ENCODE data around the gene CALN1. TPM values are rescaled to one million over a fixed set of nuclear protein-coding genes. Genes with fewer than 3 reads are reported as not detected.

The CALN1 gene
- total RNA-seq, 1 donor from 2014 or later: not detected

DNA sequence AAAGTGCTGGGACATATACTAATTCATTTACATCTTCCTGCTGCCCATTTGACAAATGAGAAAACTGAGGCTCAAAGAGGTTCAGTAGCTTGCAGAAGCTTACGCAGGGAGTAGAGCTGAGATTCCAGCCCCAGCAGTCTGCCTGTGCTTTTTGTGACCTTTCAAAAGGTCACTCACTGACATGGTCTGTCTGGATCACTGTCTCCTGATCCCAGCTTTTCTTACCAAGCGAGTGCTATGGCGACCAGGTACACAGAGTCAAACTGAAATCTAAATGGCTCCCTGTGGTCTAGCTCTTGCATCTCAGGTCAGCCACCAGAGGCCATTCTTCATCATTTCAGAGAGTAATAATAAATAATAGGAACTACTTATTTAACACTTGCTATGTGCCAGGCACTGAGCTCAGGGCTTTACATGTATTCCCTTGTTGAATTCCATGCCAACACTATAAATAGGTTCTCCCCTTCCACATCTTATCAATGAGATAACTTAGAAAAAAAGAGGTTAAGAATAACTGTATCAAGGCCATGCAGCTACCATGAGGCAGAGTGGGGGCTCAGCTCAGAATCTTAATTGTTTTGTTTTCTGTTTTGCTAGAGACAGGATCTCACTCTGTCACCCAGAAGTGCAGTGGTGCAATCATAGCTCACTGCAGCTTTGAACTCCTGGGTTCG is 381.0 kb downstream of the CALN1 start:
- TF ChIP-seq, protein P1, sequence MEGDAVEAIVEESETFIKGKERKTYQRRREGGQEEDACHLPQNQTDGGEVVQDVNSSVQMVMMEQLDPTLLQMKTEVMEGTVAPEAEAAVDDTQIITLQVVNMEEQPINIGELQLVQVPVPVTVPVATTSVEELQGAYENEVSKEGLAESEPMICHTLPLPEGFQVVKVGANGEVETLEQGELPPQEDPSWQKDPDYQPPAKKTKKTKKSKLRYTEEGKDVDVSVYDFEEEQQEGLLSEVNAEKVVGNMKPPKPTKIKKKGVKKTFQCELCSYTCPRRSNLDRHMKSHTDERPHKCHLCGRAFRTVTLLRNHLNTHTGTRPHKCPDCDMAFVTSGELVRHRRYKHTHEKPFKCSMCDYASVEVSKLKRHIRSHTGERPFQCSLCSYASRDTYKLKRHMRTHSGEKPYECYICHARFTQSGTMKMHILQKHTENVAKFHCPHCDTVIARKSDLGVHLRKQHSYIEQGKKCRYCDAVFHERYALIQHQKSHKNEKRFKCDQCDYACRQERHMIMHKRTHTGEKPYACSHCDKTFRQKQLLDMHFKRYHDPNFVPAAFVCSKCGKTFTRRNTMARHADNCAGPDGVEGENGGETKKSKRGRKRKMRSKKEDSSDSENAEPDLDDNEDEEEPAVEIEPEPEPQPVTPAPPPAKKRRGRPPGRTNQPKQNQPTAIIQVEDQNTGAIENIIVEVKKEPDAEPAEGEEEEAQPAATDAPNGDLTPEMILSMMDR (IDR thresholded peaks at IDR 0.05): no peak
- Histone ChIP-seq H3K4me3 (no peak overlapping the region), H3K4me1 (no peaks in the 10 kb centered on the region), H3K27me3 (no peaks in the 10 kb centered on the region), H3K9me3 (no peaks in the 10 kb centered on the region), H3K36me3 (no peaks in the 10 kb centered on the region), H3K27ac (no peak overlapping the region)
- intact Hi-C loops (cut with DNase I): no loop called here
- ATAC-seq: no peak
- DNase-seq: no peak

DNA sequence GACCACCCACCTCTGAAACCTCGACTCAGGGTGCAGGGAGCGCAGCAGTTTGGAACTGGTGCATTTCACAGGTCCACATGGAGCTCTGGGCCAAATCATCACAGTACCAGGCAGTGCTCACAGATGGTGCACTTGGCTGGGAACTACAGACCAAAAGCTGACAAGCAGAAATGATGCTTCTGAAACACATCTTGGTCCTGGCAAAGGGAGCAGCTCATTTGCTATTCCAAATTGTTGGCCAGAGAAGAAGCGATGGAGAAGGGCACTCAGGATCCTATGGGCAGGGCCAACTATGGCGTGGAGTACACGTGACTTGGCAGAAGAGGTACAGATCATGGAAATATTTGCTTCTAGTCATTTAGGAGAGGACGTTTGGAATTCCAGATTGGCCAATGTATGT is 383.9 kb downstream of the CALN1 start:
- H3K4me3 ChIP-seq: no peak overlapping the region
- TF ChIP-seq, protein P1 (IDR thresholded peaks at IDR 0.05): no peak
- H3K9me3 ChIP-seq: no peaks in the 10 kb centered on the region
- no peaks in the 10 kb centered on the region for H3K27me3 ChIP-seq
- ATAC-seq (no peak), DNase-seq (peak; percentile 15)
- intact Hi-C loops (cut with DNase I): no loop called here
- no peaks in the 10 kb centered on the region for H3K4me1 ChIP-seq
- H3K27ac ChIP-seq: no peak overlapping the region
- H3K36me3 ChIP-seq: no peaks in the 10 kb centered on the region

DNA sequence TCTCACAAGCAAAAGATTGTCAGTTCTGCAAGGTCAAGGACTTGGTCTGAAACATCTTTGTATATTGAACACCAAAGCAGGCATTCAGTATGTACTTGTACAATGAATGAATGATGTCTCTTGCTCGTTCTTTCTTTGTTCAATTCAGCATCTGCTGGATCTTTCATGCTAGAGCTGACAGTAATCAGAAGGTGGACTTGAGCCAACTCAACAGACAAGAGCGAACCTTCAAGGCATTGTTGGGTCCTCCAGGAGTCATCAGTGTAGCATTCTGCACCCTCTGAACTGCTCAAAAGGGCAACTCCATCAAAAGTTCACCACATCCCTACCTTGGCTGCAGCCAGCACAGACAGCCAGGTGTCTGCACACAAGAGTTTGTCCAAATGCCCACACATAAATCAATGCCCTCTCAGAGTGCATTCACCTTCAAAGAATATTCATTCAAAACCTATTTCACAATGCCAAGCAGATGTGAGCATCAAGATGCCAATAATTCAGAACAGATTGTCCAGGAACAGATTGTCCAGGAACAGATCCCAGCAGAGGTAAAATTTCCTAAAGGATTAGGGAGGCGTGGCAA is 386.7 kb downstream of the CALN1 start:
- Histone ChIP-seq H3K27ac (no peak overlapping the region), H3K9me3 (no peaks in the 10 kb centered on the region), H3K4me1 (no peaks in the 10 kb centered on the region), H3K27me3 (no peaks in the 10 kb centered on the region), H3K4me3 (no peak overlapping the region), H3K36me3 (no peaks in the 10 kb centered on the region)
- TF ChIP-seq, protein P1 (IDR thresholded peaks at IDR 0.05): no peak
- ATAC-seq (no peak), DNase-seq (no peak)
- intact Hi-C loops (cut with DNase I): no loop called here

DNA sequence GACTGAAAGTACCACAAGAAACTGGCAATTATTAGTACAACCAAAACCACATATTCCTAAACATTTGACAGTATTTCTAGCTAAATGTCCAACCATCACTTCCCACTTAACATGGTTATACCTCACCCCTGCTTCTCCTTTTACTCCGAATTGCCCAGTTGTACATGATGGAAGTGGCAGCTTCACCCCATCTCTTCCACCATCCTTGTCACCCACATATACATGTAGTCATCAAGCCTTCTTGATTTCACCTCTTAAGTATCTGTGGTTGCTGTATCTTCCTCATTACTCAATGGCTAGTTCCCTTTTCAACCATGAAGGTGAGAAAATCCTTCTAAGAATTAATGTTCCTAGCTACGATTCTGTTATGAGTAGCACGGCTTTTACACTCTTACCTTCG is 388.2 kb downstream of the CALN1 start:
- no peak overlapping the region for H3K27ac ChIP-seq
- no peaks in the 10 kb centered on the region for H3K27me3 ChIP-seq
- TF ChIP-seq, protein P1 (IDR thresholded peaks at IDR 0.05): no peak
- H3K4me1 ChIP-seq: no peaks in the 10 kb centered on the region
- no peak for ATAC-seq
- H3K9me3 ChIP-seq: no peaks in the 10 kb centered on the region
- intact Hi-C loops (cut with DNase I): no loop called here
- H3K4me3 ChIP-seq: no peak overlapping the region
- H3K36me3 ChIP-seq: no peaks in the 10 kb centered on the region
- DNase-seq: no peak

DNA sequence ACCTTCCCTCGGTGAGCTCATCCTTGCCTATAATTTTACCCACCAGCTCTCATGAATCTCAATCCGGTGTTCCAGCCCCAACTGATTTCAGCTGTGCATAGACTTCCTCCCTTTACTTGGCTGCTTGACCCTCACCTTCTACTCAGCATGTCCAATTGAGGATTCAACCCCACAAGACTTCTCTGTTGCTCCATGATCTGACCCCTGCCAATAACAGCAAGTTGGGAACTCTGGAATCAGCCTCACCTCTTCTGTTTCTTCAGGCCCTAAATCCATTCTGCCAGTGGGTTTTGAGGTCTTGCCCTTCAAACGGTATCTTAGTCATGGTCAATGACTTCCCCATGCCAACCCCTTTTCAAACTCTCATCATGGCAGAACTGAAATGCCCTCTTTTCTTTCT is 390.4 kb downstream of the CALN1 start:
- no peaks in the 10 kb centered on the region for H3K27me3 ChIP-seq
- TF ChIP-seq, protein P1 (IDR thresholded peaks at IDR 0.05): no peak
- ATAC-seq (no peak), DNase-seq (no peak)
- H3K4me3 ChIP-seq: no peak overlapping the region
- intact Hi-C loops (cut with DNase I): no loop called here
- no peaks in the 10 kb centered on the region for H3K4me1 ChIP-seq
- H3K36me3 ChIP-seq: no peaks in the 10 kb centered on the region
- no peak overlapping the region for H3K27ac ChIP-seq
- no peaks in the 10 kb centered on the region for H3K9me3 ChIP-seq
